ENCODE measurements around the gene ARID3A.
A peak's percentile ranks its signal among the peaks of the same experiment; 100 is the strongest.

The ARID3A gene

DNA sequence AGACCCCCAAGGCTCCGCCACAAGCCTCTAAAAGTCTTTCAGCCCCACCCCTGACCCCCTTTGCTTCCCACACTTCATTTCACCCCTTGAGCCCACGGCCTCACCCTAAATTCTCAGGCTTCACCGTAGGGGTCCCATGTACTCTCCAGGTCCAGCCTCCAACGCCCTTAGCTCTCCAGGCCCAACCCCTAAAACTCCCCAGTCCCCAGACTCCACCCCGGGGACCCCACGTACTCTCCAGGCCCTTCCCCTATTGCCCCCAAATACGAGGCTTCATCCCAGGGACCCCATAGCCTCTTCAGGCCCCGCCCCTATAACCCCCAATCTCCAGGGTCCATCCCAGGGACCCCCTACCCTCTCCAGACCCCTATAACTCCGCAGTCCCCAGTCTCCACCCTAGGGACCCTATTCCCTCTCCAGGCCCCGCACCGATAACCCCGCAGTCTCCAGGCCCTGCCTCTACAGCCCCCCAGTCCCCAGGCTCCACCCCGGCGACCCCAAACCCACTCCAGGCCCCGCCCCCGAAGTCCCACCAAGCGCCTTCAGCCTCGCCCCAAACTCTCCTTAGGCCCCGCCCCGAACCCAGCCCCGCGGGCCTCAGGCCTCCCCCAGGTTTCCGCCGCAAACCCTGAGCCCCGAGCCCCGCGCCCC is 33.5 kb upstream of the ARID3A start:
- DNase-seq, result no peak

DNA sequence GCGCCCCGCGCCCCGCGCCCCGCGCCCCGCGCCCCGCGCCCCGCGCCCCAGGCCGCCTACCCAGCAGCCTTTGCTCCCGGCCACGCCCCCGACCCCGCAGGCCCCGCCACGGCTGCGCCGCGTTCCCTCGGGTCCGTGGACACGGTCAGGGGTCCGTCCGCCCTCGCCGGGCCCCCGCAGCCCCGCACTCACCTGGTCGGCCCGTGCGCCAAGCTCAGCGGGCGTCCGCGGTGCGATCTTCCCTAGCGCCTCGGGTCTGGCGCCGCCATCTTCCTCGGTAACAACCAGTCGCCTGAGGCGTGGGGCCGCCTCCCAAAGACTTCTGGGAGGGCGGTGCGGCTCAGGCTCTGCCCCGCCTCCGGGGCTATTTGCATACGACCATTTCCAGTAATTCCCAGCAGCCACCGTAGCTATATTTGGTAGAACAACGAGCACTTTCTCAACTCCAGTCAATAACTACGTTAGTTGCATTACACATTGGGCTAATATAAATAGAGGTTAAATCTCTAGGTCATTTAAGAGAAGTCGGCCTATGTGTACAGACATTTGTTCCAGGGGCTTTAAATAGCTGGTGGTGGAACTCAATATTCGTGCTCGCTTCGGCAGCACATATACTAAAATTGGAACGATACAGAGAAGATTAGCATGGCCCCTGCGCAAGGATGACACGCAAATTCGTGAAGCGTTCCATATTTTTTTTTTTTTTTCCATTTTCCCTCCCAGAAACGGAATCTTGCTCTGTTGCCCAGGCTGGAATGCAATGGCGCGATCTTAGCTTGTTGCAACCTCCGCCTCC is 32.7 kb upstream of the ARID3A start, which contains the start of the genes MED16 and RNU6-9:
TSS of gene MED16 (minus strand) at position 294 of the 796 bp plus-strand sequence. CDS start 2,056 bp downstream, outside the sequence.
TSS of gene RNU6-9 (plus strand) at position 591 of the 796 bp plus-strand sequence.
- DNase-seq, result peak; percentile 93 to 94

DNA sequence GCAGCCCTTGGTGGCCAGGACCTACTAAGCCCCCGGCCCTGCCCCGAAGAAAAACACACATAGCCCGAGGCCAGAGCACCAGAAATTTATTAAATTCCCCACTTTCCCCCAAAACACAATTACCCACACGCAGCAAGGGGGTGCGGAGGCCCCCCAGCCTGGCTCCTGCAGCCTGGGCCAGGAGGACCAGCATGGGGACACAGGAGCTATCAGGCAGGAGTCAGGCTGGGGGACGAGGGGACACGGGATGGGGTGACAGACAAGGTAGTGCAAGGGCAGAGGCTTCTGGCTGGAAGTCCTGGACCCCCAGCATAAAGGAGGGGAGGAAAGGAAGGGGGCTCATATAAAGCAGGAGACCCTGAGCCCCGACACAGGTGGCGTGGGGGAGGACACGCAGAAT is 29.4 kb upstream of the ARID3A start:
- no peak for DNase-seq

DNA sequence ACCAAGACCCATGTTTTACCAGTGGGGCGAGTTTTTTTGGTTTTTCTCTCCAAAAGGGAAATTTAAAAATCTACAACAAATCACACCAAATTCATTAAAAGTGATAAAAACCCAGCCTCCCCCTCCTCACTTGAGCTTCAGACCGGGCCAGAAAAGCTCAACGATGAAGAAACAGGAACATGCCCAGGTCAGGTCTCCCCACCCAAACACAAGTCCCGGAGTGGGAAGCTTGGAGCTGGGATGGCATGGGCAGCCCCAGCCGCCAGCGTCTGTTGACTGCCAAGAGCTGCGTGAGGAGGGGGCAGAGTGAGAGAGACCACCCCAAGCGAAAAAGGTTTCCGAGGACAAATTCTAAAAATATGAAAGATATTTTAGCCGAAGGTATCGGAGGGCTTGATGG is 28.8 kb upstream of the ARID3A start:
- no peak for DNase-seq

DNA sequence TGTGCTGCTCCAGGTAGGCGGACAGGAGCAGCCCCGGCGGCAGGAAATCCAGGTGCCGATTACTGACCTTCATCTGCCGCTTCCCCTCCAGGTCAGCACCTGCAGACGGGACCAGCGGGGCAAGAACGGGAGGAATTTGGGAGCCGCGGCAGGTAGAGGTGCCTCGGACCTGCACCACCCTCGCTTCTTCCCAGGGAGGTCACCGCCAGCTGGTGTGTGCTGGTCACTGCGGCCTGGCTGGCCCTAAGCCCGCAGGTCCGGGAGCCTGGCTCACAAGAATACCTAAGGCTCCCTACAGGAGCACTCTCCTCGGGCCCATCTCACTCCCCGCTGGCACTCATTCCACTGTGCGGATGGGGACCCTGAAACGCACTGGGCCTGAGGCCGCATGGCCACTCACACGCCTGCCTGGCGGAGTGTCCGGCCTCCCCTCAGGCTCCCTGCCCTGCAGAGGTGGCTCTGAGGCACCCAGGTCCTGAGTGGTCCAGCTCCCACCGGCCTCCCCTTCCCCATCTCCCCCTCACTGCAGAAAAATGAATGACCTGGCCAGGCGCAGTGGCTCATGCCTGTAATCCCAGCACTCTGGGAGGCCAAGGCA is 28.3 kb upstream of the ARID3A start:
- DNase-seq, result no peak

DNA sequence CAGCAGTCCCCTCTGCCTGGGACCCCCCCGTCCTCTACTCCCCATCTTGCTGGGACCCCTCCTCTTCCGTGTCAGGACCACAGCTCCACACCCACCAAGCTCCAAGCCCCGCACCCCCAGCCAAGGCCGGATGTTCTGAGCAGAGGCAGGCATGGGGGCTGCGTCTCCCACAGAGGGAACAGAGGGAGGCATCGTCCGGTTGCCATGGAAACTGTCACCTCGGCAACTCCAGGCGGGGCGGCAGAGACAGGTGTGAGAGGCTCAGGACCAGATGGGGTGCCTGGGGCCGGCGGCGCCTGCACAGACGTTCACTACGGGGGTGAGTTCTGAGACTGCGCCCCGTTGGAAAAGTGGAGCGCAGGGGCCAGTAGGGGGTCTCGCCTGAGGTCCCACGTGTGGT is 27.2 kb upstream of the ARID3A start:
- peak; percentile 47 to 62 for DNase-seq

DNA sequence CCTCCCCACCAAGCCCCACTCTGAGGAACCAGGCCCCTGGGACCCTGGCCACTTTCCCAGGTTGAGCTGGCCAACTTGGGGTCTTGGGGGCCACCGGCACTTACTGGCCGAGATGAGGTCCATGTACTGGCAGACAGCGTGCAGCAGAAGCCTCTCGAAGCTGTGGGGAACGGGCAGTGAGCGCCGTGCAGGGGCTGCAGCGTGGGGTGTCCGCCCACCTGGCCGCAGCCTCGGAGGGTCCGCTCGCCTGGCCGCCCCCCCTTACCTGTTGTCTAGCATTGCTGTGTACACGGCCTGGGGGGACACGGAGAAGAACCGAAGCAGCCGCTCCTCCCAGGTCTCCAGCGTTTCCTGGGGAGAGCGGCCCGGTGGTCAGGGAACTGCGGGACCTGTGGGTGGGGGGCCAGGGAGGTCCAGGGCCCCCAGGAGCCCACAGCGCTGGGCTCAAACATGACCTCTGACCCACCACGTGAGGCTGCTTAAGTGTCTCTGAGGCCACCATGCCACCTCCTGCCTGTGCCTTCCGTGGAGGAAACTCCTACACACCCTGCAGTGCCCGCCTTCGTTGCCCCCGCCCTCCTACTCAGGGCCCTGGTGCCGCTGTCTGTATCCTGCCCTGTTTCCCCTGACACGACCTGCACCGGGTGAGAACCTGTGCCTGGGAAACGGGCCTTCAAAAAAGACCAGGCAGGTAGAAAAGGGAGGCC is 26.3 kb upstream of the ARID3A start:
- DNase-seq, result no peak

DNA sequence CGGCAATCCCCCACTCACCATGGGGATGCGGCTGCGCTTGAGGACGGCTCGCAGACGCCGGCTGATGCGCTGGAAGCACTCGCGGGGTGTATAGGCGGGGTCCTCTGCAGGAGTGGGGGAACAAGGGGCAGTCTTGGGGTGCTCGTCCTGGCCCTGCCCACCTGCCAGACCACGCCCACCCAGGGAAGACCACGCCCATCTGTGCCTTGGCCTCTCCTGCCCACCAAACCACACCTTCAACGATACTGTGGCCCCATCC is 25.9 kb upstream of the ARID3A start:
- DNase-seq, result no peak

DNA sequence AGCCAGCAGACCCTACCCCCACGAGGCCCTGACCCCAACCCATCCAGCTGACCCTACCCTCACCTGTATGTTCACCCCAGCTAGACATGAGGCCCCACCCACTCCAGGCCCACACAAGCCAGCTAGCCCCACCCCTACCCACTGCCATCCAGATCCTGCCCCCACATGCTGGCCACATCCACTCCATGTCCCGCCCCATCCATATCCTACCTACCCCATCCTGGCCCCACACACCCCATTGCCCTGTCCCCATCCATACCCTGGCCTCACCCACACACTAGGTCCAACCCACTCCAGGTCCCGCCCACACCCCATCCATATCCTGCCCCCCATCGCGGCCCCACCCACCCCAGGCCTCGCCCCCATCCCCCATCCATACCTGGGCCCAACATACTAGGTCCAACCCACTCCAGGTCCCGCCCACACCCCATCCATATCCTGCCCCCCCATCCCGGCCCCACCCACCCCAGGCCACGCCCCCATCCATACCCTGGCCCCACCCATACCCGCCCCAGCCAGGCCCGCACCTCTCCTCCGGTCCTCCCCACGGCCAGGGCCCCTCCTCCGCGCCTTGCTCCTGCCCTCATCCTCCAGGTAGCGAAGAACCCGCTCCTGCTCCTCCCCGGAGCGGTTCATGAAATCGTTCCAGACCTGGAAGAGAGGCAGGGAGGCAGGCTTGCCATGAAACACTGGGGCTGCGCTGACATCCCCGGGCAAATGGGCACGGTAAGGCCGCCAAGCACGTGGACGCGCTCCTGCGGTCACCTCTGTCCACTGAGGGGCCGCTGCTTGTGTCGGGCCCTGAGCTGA is 25.3 kb upstream of the ARID3A start:
- DNase-seq, result peak; percentile 53 to 63

DNA sequence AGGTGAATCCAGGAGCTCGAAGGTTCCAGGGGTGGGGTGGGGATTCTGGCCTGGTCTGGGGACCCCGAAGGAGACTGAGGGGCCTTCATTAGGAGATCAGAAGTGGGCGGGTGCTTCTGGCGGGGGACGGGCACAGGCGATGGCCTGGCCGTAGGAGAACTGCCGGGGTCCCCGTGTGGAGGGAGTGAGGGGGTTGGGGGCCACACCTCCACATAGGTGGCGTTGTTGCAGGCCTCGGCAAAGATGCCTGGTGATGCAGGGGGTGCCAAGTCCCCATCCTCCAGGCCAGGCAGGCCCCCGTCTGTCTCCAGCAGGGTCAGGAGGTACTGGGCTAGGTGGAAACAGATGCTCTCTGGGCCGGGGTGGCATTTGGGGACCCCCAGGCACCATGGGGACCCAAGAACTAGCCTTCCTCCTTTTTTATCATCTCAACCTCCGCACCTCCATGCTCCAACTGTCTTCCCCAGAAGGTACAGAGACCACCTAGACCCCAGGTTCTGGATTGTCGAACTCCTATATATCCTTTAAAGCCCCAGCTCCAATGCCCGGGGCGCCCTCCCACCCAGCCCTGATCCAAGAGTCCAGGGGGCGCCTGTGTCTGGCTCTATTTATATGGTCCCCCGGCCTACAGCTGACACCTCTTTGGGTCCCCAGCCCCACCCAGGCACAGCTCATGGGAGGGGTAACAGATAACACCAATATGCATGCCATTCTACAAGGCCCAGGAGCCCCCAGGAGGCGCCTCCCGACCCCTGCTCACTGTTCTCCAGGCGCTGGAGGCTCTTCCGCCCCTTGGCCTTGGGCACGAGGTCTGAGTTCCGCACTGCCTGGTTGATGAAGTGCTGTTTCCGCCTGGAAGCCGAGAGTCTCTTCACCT is 24.4 kb upstream of the ARID3A start:
- no peak for DNase-seq

DNA sequence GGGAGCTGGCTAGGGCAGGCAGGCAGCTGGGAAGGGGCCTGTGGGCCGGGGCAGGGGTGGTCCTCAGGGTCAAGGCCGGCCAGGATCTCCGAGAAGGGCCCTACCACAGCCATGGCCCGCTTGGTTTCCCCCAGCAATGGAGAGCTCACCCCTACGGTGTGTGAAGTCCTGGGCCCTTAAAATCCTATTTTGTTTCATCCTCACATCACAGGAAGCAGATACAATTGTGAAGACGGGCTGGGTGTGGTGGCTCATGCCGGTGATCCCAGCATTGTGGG is 23.8 kb upstream of the ARID3A start:
- no peak for DNase-seq

DNA sequence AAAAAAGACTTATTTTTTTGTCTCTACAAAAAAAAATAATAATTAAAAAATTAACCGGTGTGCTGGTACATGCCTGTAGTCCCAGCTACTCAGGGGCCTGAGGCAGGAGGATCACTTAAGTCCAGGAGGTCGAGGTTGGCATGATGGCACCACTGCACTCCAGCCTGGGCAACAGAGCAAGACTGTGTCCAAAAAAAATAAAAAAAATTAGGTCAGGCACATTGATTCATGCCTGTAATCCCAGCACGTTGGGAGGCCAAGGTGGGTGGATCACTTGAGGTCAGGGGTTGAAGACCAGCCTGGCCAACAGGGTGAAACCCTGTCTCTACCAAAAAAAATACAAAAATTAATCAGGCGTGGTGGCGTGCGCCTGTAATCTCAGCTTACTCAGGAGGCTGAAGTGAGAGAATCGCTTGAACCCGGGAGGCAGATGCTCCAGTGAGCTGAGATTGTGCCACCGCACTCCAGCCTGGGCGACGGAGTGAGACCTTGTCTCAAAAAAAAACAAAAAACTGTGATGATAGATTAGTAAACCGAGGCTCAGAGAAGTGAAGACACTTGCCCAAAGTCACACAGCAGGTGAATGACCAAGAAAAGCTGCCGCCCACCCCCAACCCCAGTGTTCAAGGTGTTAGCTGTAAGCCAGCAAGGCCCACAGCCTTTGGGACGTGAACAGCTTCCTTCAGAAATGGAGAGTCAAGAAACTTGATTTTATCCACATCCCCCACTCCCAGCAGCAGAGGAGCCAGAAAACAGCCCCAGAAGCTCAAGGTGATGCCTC is 23.2 kb upstream of the ARID3A start:
- DNase-seq, result no peak

DNA sequence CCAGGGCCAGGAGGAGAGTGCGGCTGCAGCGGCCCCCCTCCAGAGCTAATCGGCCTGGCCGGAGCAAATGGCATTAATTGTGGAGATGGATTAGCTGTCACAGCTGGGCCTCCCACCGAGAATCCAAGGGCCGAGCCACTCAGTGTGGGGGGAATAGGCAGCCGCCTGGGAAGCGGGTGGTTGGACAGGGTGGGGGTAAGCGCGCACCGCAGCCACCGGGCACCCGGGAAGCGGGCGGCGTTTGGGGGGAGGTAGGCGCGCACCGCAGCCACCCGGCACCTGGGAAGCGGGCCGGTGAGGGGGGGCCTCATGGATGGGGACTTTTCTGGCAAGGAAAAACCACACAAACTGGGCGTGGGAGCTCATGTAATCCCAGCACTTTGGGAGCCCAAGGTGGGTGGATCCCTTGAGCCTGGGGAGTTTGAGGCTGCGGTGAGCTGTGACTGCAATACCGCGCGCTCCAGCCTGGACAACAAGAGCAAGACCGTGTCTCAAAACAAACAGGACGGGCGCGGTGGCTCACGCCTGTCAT is 22.5 kb upstream of the ARID3A start:
- DNase-seq, result no peak

DNA sequence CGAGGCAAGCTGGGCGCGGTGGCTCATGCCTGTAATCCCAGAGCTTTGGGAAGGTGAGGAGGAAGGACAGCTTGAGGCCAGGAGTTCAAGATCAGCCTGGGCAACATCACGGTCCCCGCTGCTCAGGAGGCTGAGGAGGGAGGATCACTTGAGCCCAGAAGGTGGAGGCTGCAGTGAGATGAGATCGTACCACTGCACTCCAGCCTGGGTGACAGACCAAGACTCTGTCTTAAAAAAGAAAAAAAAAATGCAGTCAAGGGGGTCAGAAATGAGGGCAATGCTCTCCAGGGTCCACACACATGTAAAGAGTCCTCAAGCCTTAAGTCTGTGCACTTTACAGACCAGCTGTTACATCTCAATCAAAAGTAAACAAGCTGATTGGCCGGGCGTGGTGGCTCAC is 21.3 kb upstream of the ARID3A start:
- no peak for DNase-seq

DNA sequence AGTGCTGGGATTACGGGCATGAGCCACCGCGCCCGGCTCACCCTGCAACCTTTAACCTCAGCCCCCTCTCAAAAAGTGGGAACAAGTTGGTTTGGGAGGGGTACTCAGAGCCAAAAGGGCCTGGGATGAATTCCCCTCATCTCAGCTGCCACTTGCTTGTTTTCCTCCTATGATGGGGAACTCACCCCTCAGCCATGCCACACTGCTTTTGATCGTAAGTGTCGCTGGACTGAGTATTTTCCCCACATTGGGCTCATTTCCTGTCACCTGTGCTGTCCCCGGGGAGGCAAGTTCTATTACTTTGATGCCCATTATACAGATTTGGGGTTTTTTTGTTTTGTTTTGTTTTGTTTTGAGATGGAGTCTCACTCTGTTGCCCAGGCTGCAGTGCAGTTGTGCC is 19.4 kb upstream of the ARID3A start:
- DNase-seq, result peak in 1 of 2 donors; percentile 54

DNA sequence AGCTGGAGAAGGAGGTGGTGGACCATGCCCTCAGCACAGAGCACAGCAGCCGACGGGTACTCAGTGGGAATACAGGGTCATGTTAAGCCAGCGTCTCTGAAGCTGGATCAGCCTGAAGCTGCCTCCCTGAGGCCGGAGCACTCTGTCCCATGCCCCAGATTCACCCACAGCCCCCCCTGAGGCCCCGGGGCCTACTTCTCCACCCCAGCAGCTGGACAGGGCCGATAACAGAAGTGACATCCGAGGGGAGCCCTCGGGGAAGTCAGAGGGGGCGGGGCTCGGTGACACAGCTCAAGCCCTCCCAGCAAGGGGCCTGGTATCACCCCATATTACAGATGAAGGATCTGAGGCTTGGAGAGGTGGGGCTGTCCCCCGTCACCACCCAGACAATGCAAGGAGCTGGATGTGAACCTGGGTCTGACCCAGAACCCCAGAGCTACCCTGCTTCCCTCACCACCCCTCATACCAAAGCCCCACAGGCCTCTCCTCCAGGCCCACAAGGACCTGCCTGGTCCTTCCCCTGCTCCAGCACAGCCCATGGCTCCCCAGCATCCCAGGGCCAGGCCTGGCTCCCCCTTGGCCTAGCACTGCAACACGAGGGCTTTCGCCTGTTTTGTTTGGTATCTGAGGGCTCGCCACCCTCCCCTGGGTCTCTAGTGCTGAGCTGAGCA is 18.5 kb upstream of the ARID3A start:
- DNase-seq, result peak in 1 of 2 donors; percentile 73

DNA sequence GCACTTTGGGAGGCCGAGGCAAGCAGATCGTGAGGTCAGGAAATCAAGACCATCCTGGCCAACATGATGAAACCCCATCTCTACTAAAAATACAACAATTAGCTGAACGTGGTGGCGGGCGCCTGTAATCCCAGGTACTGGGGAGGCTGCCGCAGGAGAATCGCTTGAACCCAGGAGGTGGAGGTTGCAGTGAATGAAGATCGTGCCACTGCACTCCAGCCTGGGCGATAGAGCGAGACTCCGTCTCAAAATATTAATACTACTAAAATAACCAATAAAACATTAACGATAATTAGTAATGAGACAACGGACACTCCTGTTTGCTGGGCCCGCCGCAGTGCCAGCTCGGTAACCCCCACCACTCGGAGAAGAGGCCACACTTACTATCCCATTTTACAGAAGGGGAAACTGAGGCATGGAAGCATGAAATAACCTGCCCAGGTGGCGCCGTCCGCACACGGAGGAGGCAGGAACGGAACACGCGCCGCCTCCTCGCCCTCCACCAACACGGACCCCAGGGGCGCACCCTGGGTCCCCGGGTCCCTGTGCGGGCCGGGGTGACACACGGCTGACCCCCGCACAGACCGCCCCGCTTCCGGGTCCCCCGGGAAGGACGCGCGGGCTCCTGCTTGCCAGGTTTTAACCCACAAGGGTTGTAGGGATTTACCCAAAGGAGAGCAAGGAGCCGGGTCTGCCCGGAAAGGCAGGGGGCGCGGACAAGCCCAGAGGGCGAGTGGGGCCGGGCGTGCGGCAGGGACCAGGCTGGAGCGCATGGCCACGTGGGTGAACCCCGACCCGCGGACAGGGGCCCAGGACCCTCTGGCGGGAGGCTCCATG is 14.4 kb upstream of the ARID3A start:
- no peak for DNase-seq

DNA sequence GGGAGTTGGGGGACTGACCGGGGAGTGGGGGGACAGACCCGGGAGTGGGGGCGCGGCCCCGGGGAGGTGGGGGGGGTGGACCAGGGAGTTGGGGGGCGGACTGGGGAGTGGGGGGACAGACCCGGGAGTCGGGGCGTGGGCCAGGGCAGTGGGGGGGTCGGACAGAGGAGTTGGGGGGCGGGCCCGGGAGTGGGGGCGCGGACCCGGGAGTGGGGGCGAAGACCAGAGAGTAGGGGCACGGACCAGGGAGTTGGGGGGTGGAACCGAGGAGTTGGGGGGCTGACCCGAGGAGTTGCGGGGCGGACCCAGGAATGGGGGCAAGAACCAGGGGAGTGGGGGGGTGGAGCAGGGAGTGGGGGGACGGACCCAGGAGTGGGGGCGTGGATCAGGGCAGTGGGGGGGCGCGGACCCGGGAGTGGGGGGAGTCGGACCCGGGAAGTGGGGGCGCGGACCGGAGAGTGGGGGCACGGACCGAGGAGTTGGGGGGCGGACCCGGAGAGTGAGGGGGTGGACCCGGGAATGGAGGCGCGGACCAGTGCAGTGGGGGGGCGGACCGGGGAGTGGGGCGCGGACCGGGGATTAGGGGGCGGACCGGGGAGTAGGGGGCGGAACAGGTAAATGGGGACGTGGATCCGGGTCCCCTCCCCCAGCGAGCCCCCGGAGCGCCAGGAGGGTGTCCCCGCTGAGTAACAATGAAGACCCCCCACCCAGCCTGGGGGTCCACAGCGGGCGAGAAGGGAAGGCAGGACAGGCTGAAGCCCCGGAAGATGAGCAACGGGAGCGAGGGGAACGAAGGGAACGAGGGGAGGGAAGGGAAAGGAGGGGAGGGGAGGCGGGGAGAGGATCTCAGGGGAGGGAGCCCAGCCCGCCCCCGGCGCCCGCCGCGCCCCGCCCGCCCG is 13.4 kb upstream of the ARID3A start:
- peak in 1 of 2 donors; percentile 44 for DNase-seq
